HG02885 (cell line): ENCODE data around the gene CCDC177.

ENCODE experiments used
- ATAC-seq: cut with Tn5 transposase; IDR thresholded peaks from one replicate; pipeline ENCODE4 v1.9.1; 2021; ENCODE audit warnings: mild to moderate bottlenecking; ENCODE audit not compliant: unreplicated experiment, poor library complexity

CCDC177 gene

GRCh38 chr14:69574263-69574953 lies at the start of gene CCDC177:
Gene CCDC177 (minus strand): TSS chr14:69574871. CDS start chr14:69573622, 1,249 bp downstream.
- no peak for ATAC-seq

- no peak for ATAC-seq
Observed at GRCh38 chr14:69624136-69624535, 49.5 kb upstream of the CCDC177 start.

- ATAC-seq: no peak
Observed at GRCh38 chr14:69620981-69621380, 46.3 kb upstream of the CCDC177 start.

- no peak for ATAC-seq
Observed at GRCh38 chr14:69620211-69620611, 45.5 kb upstream of the CCDC177 start.

- ATAC-seq: no peak
Observed at GRCh38 chr14:69619012-69619411, 44.3 kb upstream of the CCDC177 start.

- ATAC-seq: no peak
Observed at GRCh38 chr14:69617796-69618195, 43.1 kb upstream of the CCDC177 start.

GRCh38 chr14:69616408-69616773 lies 41.7 kb upstream of the CCDC177 start:
- no peak for ATAC-seq

GRCh38 chr14:69615496-69616407 lies 41.1 kb upstream of the CCDC177 start:
- peak; percentile 54 for ATAC-seq

- peak; percentile 1 for ATAC-seq
Observed at GRCh38 chr14:69615121-69615495, 40.4 kb upstream of the CCDC177 start.

- ATAC-seq: no peak
Observed at GRCh38 chr14:69614592-69614991, 39.9 kb upstream of the CCDC177 start.

GRCh38 chr14:69613312-69614073 lies 38.8 kb upstream of the CCDC177 start:
- no peak for ATAC-seq

- ATAC-seq: no peak
Observed at GRCh38 chr14:69612783-69613130, 38.1 kb upstream of the CCDC177 start.

- peak; percentile 16 for ATAC-seq
Observed at GRCh38 chr14:69612014-69612782, 37.5 kb upstream of the CCDC177 start.

GRCh38 chr14:69611172-69612013 lies 36.7 kb upstream of the CCDC177 start, which contains the start of gene SUSD6:
Gene SUSD6 (plus strand): TSS chr14:69611596. CDS start chr14:69658593, 46,997 bp downstream.
- peak; percentile 69 for ATAC-seq

- ATAC-seq: no peak
Observed at GRCh38 chr14:69610874-69611171, 36.2 kb upstream of the CCDC177 start.

- no peak for ATAC-seq
Observed at GRCh38 chr14:69610020-69610873, 35.6 kb upstream of the CCDC177 start.

- no peak for ATAC-seq
Observed at GRCh38 chr14:69606258-69607184, 31.9 kb upstream of the CCDC177 start.
